Activated B cell treated with CpG ODN at 0.5 μM for 24 hours (primary cell): ENCODE measurements around the gene ZNF391. TPM values are rescaled to one million over a fixed set of nuclear protein-coding genes. Genes with fewer than 3 reads are reported as not detected.

Source experiments
- ATAC-seq: fragments of 200-7000 bp; cut with Tn5 transposase; one replicate; pipeline ENCODE4 v1.10.0; 2021; ENCODE audit warnings: low read depth, mild to moderate bottlenecking, moderate library complexity
- CTCF ChIA-PET: fragments of 350-600 bp; sonication (Branson Sonifier 250); formaldehyde crosslinking; loops from one replicate; lab custom pipeline; 2021; ENCODE audit warnings: antibody characterized with exemption; lab: Charles Lee
- POLR2A ChIA-PET: fragments of 350-600 bp; sonication (Branson Sonifier 250); formaldehyde crosslinking; loops from one replicate; lab custom pipeline; 2021; ENCODE audit warnings: antibody characterized with exemption; lab: Charles Lee
- DNase-seq: peaks from one replicate; pipeline ENCODE4 v3.0.0; 2022
- H3K27ac Mint-ChIP-seq: one replicate; pipeline ENCODE4 v1.8.0; 2020; ENCODE audit warnings: mixed read lengths
- H3K27me3 Mint-ChIP-seq: one replicate; pipeline ENCODE4 v1.8.0; 2021; ENCODE audit warnings: mixed read lengths
- H3K36me3 Mint-ChIP-seq: one replicate; pipeline ENCODE4 v1.8.0; 2021; ENCODE audit warnings: low read depth, mixed read lengths
- H3K4me1 Mint-ChIP-seq: one replicate; pipeline ENCODE4 v1.8.0; 2021; ENCODE audit warnings: mixed read lengths
- H3K4me3 Mint-ChIP-seq: one replicate; pipeline ENCODE4 v1.8.0; 2020; ENCODE audit warnings: mild to moderate bottlenecking, mixed read lengths
- H3K9me3 Mint-ChIP-seq: one replicate; pipeline ENCODE4 v1.8.0; 2020; ENCODE audit warnings: mixed read lengths
- CTCF ChIP-seq: fragments of 200-600 bp; IDR thresholded peaks from one replicate; pipeline ENCODE4 v1.8.0; 2022; ENCODE audit warnings: antibody characterized with exemption, mild to moderate bottlenecking
- intact Hi-C: fragments of 100-400 bp; cut with micrococcal nuclease; formaldehyde crosslinking; loops from one replicate; pipeline ENCODE4 v1.15.1; 2024
- total RNA-seq: library from RNA; stranded (reverse); gene quantifications from 2 replicates; pipeline ENCODE4 v1.2.3, GENCODE V29; 2022

ZNF391 gene
- total RNA-seq, 1 donor from 2014 or later: 5.9 TPM

GRCh38 chr6:27451660-27452390, 63.3 kb downstream of the ZNF391 start:
- Mint-ChIP-seq H3K4me1 (no peaks in the 10 kb centered on the region), H3K9me3 (peaks cover 69% of the 10 kb centered on the region), H3K27me3 (no peaks in the 10 kb centered on the region), H3K27ac (no peak overlapping the region), H3K36me3 (peaks cover 84% of the 10 kb centered on the region), H3K4me3 (no peak overlapping the region)
- ATAC-seq (no peak), DNase-seq (no peak)
- no peak for TF ChIP-seq CTCF
- POLR2A ChIA-PET: no interaction called here
- intact Hi-C loops: no loop called here
- CTCF ChIA-PET: no interaction called here

GRCh38 chr6:27452496-27452897, 63.9 kb downstream of the ZNF391 start:
- ChIA-PET POLR2A (no interaction called here), CTCF (no interaction called here)
- peaks cover 88% of the 10 kb centered on the region for H3K36me3 Mint-ChIP-seq
- no peak overlapping the region for H3K4me3 Mint-ChIP-seq
- H3K27me3 Mint-ChIP-seq: no peaks in the 10 kb centered on the region
- intact Hi-C loops: no loop called here
- ATAC-seq: no peak
- no peak for DNase-seq
- H3K9me3 Mint-ChIP-seq: peaks cover 73% of the 10 kb centered on the region
- no peak for TF ChIP-seq CTCF
- no peak overlapping the region for H3K27ac Mint-ChIP-seq
- H3K4me1 Mint-ChIP-seq: no peaks in the 10 kb centered on the region

Other genes starting within 250 kb of the ZNF391 start
- 0.73 and 0.91 TPM in 2 replicates for gene PRSS16, start 141.1 kb upstream of the ZNF391 start, total RNA-seq
- not detected in 2 replicates for gene POM121L2, start 76.5 kb upstream of the ZNF391 start, total RNA-seq
- 8.1 and 8.6 TPM in 2 replicates for gene ZNF184, start 84.3 kb downstream of the ZNF391 start, total RNA-seq